Measurements from ENCODE around the gene IDUA.

Gene IDUA

GRCh38 chr4:1001561-1002130, 14.8 kb downstream of the IDUA start:
- DNase-seq: no peak

DNA sequence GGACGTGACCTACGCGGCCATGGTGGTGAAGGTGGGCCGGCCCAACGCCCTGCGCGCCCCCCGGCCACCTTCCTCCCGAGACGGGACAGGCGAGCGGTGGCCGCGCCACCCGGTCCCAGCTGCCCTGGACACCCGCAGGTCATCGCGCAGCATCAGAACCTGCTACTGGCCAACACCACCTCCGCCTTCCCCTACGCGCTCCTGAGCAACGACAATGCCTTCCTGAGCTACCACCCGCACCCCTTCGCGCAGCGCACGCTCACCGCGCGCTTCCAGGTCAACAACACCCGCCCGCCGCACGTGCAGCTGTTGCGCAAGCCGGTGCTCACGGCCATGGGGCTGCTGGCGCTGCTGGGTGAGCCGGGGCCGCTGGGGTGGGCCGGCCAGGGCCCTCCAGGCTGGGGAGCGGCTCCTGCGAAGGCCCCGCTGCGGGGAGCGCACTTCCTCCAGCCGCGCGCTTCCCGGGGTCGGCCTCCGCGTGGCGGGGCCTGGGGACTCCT, 15.3 kb downstream of the IDUA start:
- DNase-seq: no peak

DNA sequence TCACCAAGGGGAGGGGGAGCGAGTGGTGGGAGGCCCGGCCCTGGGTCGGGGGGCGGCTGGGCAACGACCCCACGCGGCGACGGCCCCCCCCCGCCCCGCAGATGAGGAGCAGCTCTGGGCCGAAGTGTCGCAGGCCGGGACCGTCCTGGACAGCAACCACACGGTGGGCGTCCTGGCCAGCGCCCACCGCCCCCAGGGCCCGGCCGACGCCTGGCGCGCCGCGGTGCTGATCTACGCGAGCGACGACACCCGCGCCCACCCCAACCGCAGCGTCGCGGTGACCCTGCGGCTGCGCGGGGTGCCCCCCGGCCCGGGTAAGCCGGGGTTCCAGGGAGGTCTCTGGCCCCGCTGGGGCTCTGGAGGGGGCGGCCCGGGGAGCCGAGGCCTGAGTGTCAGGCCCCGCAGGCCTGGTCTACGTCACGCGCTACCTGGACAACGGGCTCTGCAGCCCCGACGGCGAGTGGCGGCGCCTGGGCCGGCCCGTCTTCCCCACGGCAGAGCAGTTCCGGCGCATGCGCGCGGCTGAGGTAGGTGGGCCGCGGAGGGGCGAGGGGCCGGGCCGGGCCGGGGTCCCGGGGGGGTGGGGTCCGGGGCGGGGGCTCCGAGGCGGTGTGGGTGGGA, 15.9 kb downstream of the IDUA start:
- no peak for DNase-seq

- no peak for DNase-seq
Measured at GRCh38 chr4:1003271-1004070, 16.6 kb downstream of the IDUA start.

DNA sequence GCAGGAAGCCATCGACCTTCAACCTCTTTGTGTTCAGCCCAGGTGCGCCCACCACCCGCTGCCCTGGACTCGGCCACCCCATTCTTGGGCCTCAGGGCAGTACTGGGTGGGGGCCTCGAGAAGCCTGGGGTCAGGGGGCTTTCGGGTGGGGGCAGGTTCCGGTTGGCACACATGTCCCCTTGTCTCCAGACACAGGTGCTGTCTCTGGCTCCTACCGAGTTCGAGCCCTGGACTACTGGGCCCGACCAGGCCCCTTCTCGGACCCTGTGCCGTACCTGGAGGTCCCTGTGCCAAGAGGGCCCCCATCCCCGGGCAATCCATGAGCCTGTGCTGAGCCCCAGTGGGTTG, 17.2 kb downstream of the IDUA start:
- DNase-seq: no peak

GRCh38 chr4:1004557-1005485, 18.0 kb downstream of the IDUA start:
- no peak for DNase-seq

DNA sequence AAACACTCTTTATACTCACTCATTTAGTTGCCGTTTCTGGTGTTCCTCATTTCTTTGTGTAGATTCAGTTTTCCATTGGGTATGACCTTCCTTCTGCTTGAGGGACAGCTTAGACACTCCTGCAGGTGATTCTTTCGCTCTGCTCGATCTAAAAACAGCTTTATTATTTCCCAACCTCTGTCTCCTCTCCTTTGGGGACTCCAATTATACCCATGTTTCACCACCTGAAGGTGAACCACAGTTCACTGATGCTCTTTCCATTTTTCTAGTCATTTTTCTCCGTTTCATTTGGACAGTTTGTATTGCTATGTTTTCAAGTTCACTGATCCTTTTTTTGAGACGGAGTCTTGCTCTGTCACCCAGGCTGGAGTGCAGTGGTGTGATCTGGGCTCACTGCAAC, 20.0 kb downstream of the IDUA start:
- no peak for DNase-seq

- peak; percentile 35 for DNase-seq
Measured at GRCh38 chr4:1008840-1009541, 22.1 kb downstream of the IDUA start.

GRCh38 chr4:1009542-1010394, 22.9 kb downstream of the IDUA start:
- peak; percentile 75 for DNase-seq

DNA sequence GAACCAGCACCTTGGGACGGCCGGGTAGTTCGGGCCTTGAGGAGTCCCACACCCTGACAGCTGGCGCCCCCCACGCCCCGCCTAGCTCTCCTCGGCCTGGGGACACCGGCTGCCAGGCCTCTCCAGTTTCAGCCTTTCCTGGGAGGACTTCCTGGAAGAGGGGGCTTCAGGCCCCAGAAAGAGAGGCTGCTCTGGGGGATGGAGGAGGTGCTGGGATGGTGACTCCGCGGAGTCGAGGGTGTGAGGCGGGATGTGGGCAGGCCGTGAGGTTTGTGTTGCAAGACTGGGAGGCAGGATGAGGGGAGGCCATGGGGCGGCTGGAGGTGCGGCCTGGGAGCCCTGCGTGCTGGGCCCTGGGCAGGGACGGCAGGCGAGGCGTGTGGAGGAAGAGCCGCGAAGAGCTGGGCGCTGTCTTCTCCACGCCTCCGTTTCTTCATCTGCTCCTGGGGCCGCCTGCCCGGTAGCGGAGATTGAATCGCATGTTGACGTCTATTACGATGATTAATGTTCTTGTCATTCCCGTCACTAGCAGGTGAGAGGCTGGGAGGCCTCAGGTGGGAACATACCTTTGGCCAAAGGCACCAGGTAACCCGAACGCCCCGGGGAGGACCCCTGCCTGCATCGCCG, 23.7 kb downstream of the IDUA start:
- peak; percentile 65 for DNase-seq

- peak; percentile 85 for DNase-seq
Measured at GRCh38 chr4:1011022-1011665, 24.3 kb downstream of the IDUA start, which contains the start of gene FGFRL1. TSS of gene FGFRL1 (plus strand) at chr4:1011626. CDS start at chr4:1012486, 860 bp downstream.

DNA sequence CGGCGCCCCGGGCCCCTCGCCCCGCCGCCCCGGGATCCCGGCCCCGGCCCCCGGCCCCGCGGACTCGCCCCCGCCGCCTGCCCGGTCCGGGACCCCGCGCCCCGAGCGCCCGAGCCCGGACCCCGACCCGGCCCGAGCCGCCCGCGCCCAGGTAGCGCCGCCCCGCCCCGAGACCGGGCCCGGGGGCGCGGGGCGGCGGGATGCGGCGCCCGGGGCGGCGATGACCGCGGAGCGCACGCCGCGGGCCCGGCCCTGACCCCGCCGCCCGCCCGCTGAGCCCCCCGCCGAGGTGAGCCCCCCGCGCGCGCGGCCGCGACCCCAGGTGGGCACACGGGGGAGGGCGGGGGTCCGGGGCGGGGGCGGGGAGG, 24.8 kb downstream of the IDUA start:
- DNase-seq: no peak

- peak; percentile 39 for DNase-seq
Measured at GRCh38 chr4:1012034-1012739, 25.3 kb downstream of the IDUA start.

GRCh38 chr4:1013225-1014073, 26.6 kb downstream of the IDUA start:
- no peak for DNase-seq

- no peak for DNase-seq
Measured at GRCh38 chr4:1014291-1015167, 27.7 kb downstream of the IDUA start.

- DNase-seq: no peak
Measured at GRCh38 chr4:1015179-1015578, 28.3 kb downstream of the IDUA start.

GRCh38 chr4:1015746-1016145, 28.9 kb downstream of the IDUA start:
- no peak for DNase-seq

GRCh38 chr4:1017211-1017610, 30.4 kb downstream of the IDUA start:
- no peak for DNase-seq

Data from activated gamma-delta T cell (primary cell).